SU-DHL-6 (cell line): ENCODE data around the gene ATE1.

Experiments used
- EZH2phosphoT487 ChIP-seq: fragments of 200-600 bp; sonication (generic), shearing (Covaris generic); conservative IDR thresholded peaks from 2 replicates; pipeline ENCODE4 v1.6.1; 2018; ENCODE audit warnings: mild to moderate bottlenecking, antibody characterized with exemption, low read length, moderate library complexity, mixed read lengths
- TF ChIP-seq, protein P1 (sequence below): fragments of 200-600 bp; sonication (generic); IDR thresholded peaks from one replicate; pipeline ENCODE4 v1.5.1; 2017; ENCODE audit warnings: antibody characterized with exemption, mild to moderate bottlenecking, low read length, moderate library complexity; ENCODE audit not compliant: insufficient read depth, poor library complexity, severe bottlenecking

DNA sequence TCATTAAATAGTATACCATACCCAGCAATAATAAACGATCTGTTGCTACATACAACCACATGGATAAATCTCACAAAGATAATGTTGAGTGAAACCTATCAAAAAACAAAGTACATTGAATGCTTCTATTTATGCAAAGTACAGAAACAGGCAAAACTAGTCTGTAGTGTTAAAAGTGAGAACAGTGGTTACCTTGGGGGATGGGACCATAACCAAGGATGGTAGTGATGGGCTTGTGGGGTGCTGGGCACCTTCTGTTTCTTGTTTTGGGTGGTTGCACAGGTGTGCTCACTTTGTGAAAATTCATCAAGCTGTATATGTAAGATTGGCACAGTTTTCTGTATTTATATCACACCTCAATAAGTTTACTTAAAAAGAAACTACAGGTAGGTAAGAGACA is 105.7 kb downstream of the ATE1 start:
- TF ChIP-seq, protein P1, sequence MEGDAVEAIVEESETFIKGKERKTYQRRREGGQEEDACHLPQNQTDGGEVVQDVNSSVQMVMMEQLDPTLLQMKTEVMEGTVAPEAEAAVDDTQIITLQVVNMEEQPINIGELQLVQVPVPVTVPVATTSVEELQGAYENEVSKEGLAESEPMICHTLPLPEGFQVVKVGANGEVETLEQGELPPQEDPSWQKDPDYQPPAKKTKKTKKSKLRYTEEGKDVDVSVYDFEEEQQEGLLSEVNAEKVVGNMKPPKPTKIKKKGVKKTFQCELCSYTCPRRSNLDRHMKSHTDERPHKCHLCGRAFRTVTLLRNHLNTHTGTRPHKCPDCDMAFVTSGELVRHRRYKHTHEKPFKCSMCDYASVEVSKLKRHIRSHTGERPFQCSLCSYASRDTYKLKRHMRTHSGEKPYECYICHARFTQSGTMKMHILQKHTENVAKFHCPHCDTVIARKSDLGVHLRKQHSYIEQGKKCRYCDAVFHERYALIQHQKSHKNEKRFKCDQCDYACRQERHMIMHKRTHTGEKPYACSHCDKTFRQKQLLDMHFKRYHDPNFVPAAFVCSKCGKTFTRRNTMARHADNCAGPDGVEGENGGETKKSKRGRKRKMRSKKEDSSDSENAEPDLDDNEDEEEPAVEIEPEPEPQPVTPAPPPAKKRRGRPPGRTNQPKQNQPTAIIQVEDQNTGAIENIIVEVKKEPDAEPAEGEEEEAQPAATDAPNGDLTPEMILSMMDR = no peak
- no peak for TF ChIP-seq EZH2phosphoT487
